Endothelial cell of umbilical vein (primary cell): ENCODE results near the gene FAM168B.

Experiments used
- EZH2 ChIP-seq: IDR thresholded peaks from 2 replicates; pipeline ENCODE4 v1.6.1; 2012; ENCODE audit warnings: borderline replicate concordance, low read depth, mild to moderate bottlenecking, moderate library complexity, low read length, inconsistent platforms; ENCODE audit not compliant: severe bottlenecking
- POLR2A ChIP-seq: IDR thresholded peaks from 2 replicates; pipeline ENCODE4 v1.6.1; 2012; ENCODE audit warnings: low read depth, mild to moderate bottlenecking, control low read depth, low read length
- TF ChIP-seq, protein P1 (sequence below), 2 donors: IDR thresholded peaks; 1 replicate in 1 of 2; 2 replicates in 1 of 2; pipeline ENCODE4 v1.5.1; 2011; ENCODE audit warnings: low read length in 2 of 2, mild to moderate bottlenecking in 2 of 2, moderate library complexity in 2 of 2, control low read depth in 1 of 2, inconsistent platforms in 1 of 2, low read depth in 1 of 2; ENCODE audit not compliant: insufficient read depth in 1 of 2; ENCODE audit errors: extremely low read depth in 1 of 2
- TF ChIP-seq, protein P2 (sequence below): IDR thresholded peaks from 2 replicates; pipeline ENCODE4 v1.6.1; 2011; ENCODE audit not compliant: insufficient read depth, insufficient read length

DNA sequence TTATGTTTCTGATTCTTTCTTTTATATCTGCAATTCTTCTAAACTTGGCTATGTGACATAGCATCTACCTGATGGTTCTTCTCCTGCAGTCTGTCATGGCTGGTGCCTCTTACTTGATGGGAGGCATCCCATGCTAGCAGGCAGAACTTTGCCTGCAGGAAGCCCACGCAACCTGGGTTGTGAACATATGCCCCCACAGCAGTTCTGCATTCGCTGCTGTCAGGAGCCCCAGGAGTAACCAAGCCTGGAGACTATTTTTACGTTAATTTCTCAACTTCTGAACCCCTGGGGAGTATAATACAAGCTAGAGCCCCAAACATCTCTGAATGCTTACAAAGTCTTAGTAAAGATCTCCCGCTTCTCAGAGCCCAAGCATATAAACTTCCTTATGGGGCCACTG, 12.1 kb downstream of the FAM168B start:
- TF ChIP-seq POLR2A (no peak), EZH2 (no peak)
- TF ChIP-seq, protein P1, sequence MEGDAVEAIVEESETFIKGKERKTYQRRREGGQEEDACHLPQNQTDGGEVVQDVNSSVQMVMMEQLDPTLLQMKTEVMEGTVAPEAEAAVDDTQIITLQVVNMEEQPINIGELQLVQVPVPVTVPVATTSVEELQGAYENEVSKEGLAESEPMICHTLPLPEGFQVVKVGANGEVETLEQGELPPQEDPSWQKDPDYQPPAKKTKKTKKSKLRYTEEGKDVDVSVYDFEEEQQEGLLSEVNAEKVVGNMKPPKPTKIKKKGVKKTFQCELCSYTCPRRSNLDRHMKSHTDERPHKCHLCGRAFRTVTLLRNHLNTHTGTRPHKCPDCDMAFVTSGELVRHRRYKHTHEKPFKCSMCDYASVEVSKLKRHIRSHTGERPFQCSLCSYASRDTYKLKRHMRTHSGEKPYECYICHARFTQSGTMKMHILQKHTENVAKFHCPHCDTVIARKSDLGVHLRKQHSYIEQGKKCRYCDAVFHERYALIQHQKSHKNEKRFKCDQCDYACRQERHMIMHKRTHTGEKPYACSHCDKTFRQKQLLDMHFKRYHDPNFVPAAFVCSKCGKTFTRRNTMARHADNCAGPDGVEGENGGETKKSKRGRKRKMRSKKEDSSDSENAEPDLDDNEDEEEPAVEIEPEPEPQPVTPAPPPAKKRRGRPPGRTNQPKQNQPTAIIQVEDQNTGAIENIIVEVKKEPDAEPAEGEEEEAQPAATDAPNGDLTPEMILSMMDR (IDR thresholded peaks at IDR 0.05; ENCODE audit: extremely low read depth in 1 of 2, insufficient read depth in 1 of 2, low read depth in 1 of 2, low read length in 2 of 2), result no peak
- TF ChIP-seq, protein P2, sequence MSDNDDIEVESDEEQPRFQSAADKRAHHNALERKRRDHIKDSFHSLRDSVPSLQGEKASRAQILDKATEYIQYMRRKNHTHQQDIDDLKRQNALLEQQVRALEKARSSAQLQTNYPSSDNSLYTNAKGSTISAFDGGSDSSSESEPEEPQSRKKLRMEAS, result no peak
